HL-60 (cell line): ENCODE data around the gene TEDDM1.

Experiments used
- GABPA ChIP-seq: IDR thresholded peaks from 2 replicates; pipeline ENCODE4 v1.6.1; 2012; ENCODE audit warnings: low read depth
- POLR2AphosphoS5 ChIP-seq: IDR thresholded peaks from 2 replicates; pipeline ENCODE4 v1.6.1; 2012; ENCODE audit warnings: low read depth
- SPI1 ChIP-seq: IDR thresholded peaks from 2 replicates; pipeline ENCODE4 v1.6.1; 2012; ENCODE audit warnings: low read depth, mild to moderate bottlenecking, borderline replicate concordance
- TF ChIP-seq, protein P1 (sequence below): IDR thresholded peaks from one replicate; pipeline ENCODE4 v1.5.1; 2011; ENCODE audit warnings: low read length, control low read depth, inconsistent platforms; ENCODE audit not compliant: insufficient read depth
- TF ChIP-seq, protein P2 (sequence below): IDR thresholded peaks from 2 replicates; pipeline ENCODE4 v1.6.1; 2012; ENCODE audit warnings: low read depth; ENCODE audit not compliant: insufficient replicate concordance

DNA sequence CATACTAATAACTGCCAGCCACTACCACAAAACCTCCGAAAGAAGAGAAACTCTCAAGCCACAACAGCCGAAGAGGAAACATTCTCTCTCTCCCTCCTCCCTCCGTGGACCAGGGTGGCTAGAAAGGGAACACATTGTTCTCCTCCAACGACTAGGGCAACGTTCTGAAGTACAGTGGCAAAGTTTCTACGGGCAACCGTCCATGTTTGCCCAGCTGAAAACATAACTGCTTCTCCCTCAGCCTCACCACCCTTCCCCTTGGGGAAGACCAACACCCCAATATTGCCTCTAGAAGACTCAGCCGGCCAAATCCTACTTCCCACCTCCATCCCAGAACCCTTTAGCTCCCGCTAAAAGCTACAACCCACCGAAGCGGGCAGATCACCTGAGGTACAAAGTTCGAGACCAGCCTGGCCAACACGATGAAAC lies 10.8 kb downstream of the TEDDM1 start:
- no peak for TF ChIP-seq SPI1
- TF ChIP-seq GABPA = no peak
- TF ChIP-seq POLR2AphosphoS5 = no peak
- TF ChIP-seq, protein P1, sequence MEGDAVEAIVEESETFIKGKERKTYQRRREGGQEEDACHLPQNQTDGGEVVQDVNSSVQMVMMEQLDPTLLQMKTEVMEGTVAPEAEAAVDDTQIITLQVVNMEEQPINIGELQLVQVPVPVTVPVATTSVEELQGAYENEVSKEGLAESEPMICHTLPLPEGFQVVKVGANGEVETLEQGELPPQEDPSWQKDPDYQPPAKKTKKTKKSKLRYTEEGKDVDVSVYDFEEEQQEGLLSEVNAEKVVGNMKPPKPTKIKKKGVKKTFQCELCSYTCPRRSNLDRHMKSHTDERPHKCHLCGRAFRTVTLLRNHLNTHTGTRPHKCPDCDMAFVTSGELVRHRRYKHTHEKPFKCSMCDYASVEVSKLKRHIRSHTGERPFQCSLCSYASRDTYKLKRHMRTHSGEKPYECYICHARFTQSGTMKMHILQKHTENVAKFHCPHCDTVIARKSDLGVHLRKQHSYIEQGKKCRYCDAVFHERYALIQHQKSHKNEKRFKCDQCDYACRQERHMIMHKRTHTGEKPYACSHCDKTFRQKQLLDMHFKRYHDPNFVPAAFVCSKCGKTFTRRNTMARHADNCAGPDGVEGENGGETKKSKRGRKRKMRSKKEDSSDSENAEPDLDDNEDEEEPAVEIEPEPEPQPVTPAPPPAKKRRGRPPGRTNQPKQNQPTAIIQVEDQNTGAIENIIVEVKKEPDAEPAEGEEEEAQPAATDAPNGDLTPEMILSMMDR = no peak
- TF ChIP-seq, protein P2, sequence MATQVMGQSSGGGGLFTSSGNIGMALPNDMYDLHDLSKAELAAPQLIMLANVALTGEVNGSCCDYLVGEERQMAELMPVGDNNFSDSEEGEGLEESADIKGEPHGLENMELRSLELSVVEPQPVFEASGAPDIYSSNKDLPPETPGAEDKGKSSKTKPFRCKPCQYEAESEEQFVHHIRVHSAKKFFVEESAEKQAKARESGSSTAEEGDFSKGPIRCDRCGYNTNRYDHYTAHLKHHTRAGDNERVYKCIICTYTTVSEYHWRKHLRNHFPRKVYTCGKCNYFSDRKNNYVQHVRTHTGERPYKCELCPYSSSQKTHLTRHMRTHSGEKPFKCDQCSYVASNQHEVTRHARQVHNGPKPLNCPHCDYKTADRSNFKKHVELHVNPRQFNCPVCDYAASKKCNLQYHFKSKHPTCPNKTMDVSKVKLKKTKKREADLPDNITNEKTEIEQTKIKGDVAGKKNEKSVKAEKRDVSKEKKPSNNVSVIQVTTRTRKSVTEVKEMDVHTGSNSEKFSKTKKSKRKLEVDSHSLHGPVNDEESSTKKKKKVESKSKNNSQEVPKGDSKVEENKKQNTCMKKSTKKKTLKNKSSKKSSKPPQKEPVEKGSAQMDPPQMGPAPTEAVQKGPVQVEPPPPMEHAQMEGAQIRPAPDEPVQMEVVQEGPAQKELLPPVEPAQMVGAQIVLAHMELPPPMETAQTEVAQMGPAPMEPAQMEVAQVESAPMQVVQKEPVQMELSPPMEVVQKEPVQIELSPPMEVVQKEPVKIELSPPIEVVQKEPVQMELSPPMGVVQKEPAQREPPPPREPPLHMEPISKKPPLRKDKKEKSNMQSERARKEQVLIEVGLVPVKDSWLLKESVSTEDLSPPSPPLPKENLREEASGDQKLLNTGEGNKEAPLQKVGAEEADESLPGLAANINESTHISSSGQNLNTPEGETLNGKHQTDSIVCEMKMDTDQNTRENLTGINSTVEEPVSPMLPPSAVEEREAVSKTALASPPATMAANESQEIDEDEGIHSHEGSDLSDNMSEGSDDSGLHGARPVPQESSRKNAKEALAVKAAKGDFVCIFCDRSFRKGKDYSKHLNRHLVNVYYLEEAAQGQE = no peak
